Gastrocnemius medialis (tissue), 4 donors: ENCODE measurements around the gene TRAF2.

Source experiments
- POLR2A ChIP-seq, 2 donors: fragments of 450-650 bp; IDR thresholded peaks; one replicate each; pipeline ENCODE4 v1.6.1; 2017; ENCODE audit warnings: antibody characterized with exemption in 2 of 2, mild to moderate bottlenecking in 2 of 2, moderate library complexity in 2 of 2
- TF ChIP-seq, protein P1 (sequence below), 5 experiments: fragments of 450-650 bp in 3 of 5; fragments of 200-600 bp in 2 of 5; sonication (generic) in 2 of 5; IDR thresholded peaks in 4 of 5; conservative IDR thresholded peaks in 1 of 5; 1 replicate in 4 of 5; 2 replicates in 1 of 5; pipeline ENCODE4 v1.5.1; 2016 to 2019; ENCODE audit warnings: antibody characterized with exemption in 5 of 5, mild to moderate bottlenecking in 3 of 5, moderate library complexity in 3 of 5

DNA sequence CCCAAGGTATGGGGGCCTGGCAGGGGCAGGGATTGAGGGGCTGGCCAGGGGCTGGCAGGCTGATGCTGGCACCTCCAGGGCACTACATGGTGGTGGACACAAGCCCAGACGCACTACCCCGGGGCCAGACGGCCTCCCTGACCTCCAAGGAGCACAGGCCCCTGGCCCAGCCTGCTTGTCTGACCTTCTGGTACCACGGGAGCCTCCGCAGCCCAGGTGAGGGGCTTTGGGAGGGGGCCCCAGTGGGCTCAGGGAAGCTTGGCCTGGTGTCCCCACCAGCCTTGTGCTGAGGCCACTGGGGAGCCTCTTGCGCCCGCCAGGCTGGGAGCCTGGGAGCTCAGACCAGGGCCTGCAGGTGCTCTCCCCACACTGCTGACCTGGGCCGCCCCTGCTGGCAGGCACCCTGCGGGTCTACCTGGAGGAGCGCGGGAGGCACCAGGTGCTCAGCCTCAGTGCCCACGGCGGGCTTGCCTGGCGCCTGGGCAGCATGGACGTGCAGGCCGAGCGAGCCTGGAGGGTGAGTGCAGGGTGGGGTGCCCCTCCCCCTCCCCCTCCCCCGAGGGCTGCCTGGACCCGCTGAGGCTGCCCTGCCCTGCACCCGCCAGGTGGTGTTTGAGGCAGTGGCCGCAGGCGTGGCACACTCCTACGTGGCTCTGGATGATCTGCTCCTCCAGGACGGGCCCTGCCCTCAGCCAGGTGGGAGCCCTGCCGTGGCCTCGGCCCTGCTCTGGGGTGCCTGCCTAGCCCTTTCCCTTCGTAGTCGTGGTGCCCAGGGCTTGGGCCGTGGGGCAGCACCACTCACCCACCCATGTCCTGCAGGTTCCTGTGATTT is 28.5 kb upstream of the TRAF2 start:
- TF ChIP-seq, protein P1, sequence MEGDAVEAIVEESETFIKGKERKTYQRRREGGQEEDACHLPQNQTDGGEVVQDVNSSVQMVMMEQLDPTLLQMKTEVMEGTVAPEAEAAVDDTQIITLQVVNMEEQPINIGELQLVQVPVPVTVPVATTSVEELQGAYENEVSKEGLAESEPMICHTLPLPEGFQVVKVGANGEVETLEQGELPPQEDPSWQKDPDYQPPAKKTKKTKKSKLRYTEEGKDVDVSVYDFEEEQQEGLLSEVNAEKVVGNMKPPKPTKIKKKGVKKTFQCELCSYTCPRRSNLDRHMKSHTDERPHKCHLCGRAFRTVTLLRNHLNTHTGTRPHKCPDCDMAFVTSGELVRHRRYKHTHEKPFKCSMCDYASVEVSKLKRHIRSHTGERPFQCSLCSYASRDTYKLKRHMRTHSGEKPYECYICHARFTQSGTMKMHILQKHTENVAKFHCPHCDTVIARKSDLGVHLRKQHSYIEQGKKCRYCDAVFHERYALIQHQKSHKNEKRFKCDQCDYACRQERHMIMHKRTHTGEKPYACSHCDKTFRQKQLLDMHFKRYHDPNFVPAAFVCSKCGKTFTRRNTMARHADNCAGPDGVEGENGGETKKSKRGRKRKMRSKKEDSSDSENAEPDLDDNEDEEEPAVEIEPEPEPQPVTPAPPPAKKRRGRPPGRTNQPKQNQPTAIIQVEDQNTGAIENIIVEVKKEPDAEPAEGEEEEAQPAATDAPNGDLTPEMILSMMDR (IDR thresholded peaks at IDR 0.05 in 4 of 5, conservative IDR thresholded peaks at IDR 0.05 in 1 of 5): no peak
- TF ChIP-seq POLR2A (IDR thresholded peaks at IDR 0.05): no peak
